Measurements from ENCODE around the gene LGALS4.
A peak's percentile ranks its signal among the peaks of the same experiment; 100 is the strongest.
"Not testable (repeated sequence)": the region's sequence is repeated elsewhere in the genome, so short reads cannot be mapped to it uniquely, and the experiment has no call there.

Gene LGALS4

GRCh38 chr19:38842439-38843174 lies 29.9 kb upstream of the LGALS4 start:
- no peak for DNase-seq (ENCODE audit: low read depth)

- no peak for DNase-seq (ENCODE audit: low read depth)
These were observed 29.2 kb upstream of the LGALS4 start for GRCh38 chr19:38841787-38842438.

GRCh38 chr19:38841180-38841766 lies 28.5 kb upstream of the LGALS4 start:
- no peak for DNase-seq (ENCODE audit: low read depth)

- DNase-seq (ENCODE audit: low read depth), result no peak
These were observed 27.8 kb upstream of the LGALS4 start for GRCh38 chr19:38840583-38840968.

GRCh38 chr19:38839816-38840582 lies 27.3 kb upstream of the LGALS4 start:
- DNase-seq (ENCODE audit: low read depth), result no peak

GRCh38 chr19:38838986-38839761 lies 26.4 kb upstream of the LGALS4 start:
- no peak for DNase-seq (ENCODE audit: low read depth)

GRCh38 chr19:38838208-38838985 lies 25.7 kb upstream of the LGALS4 start:
- DNase-seq (ENCODE audit: low read depth), result no peak

GRCh38 chr19:38837656-38838121 lies 24.9 kb upstream of the LGALS4 start:
- DNase-seq (ENCODE audit: low read depth), result no peak

- DNase-seq (ENCODE audit: low read depth), result no peak
These were observed 24.4 kb upstream of the LGALS4 start for GRCh38 chr19:38836983-38837626.

- no peak for DNase-seq (ENCODE audit: low read depth)
These were observed 23.6 kb upstream of the LGALS4 start for GRCh38 chr19:38836159-38836982.

GRCh38 chr19:38834590-38834989 lies 21.8 kb upstream of the LGALS4 start:
- no peak for DNase-seq (ENCODE audit: low read depth)

GRCh38 chr19:38834104-38834490 lies 21.4 kb upstream of the LGALS4 start:
- DNase-seq (ENCODE audit: low read depth), result no peak

GRCh38 chr19:38833092-38833425 lies 20.3 kb upstream of the LGALS4 start:
- no peak for DNase-seq (ENCODE audit: low read depth)

- peak; percentile 88 for DNase-seq (ENCODE audit: low read depth)
These were observed 18.4 kb upstream of the LGALS4 start for GRCh38 chr19:38831142-38831605.

- DNase-seq (ENCODE audit: low read depth), result no peak
These were observed 17.4 kb upstream of the LGALS4 start for GRCh38 chr19:38830039-38830733.

GRCh38 chr19:38829203-38829602 lies 16.5 kb upstream of the LGALS4 start:
- not testable (repeated sequence) for DNase-seq (ENCODE audit: low read depth)

- no peak for DNase-seq (ENCODE audit: low read depth)
These were observed 14.3 kb upstream of the LGALS4 start for GRCh38 chr19:38826856-38827551.

- DNase-seq (ENCODE audit: low read depth), result not testable (repeated sequence)
These were observed 13.2 kb upstream of the LGALS4 start for GRCh38 chr19:38825936-38826335.

Data from GM04503 (cell line).